SJCRH30 (cell line): ENCODE results near the gene SLC9A5. TPM values are rescaled to one million over a fixed set of nuclear protein-coding genes. Genes with fewer than 3 reads are reported as not detected.

ENCODE experiments used
- DNase-seq, 2 experiments: peaks; one replicate each; pipeline ENCODE4 v3.0.0-alpha.2; 2015 to 2020
- H3K27ac ChIP-seq: fragments of 250-450 bp; sonication (Bioruptor Pico); 2 replicates; pipeline ENCODE4 v1.5.1; 2020; ENCODE audit warnings: mild to moderate bottlenecking, moderate library complexity
- H3K27me3 ChIP-seq: fragments of 250-450 bp; sonication (Bioruptor Pico); 2 replicates; pipeline ENCODE4 v1.5.1; 2020; ENCODE audit warnings: mild to moderate bottlenecking, moderate library complexity
- H3K36me3 ChIP-seq: fragments of 250-450 bp; sonication (Bioruptor Pico); 2 replicates; pipeline ENCODE4 v1.5.1; 2020; ENCODE audit warnings: mild to moderate bottlenecking, moderate library complexity
- H3K4me1 ChIP-seq: fragments of 250-450 bp; sonication (Bioruptor Pico); 2 replicates; pipeline ENCODE4 v1.5.1; 2020; ENCODE audit warnings: mild to moderate bottlenecking, moderate library complexity
- H3K4me3 ChIP-seq: fragments of 250-450 bp; sonication (Bioruptor Pico); 2 replicates; pipeline ENCODE4 v1.5.1; 2020; ENCODE audit warnings: mild to moderate bottlenecking, moderate library complexity
- H3K9me3 ChIP-seq: fragments of 250-450 bp; sonication (Bioruptor Pico); replicated peaks from 2 replicates; pipeline ENCODE4 v1.5.1; 2020; ENCODE audit warnings: mild to moderate bottlenecking, moderate library complexity
- total RNA-seq: library from RNA; depleted of rRNA; stranded (reverse); fragments of >200 nt; shearing (Covaris generic); gene quantifications from 2 replicates; pipeline ENCODE4 v1.2.3, GENCODE V29; 2014

The SLC9A5 gene
- total RNA-seq, 1 experiment from 2014 or later = 1.4 TPM

GRCh38 chr16:67283826-67284555 is 35.2 kb downstream of the SLC9A5 start:
- Histone ChIP-seq H3K4me1 (peaks cover 7% of the 10 kb centered on the region), H3K9me3 (no peaks in the 10 kb centered on the region), H3K4me3 (no peak overlapping the region), H3K36me3 (no peaks in the 10 kb centered on the region), H3K27me3 (0 out of 2 replicates have a peak, but pooled peaks cover 4% of the 10 kb centered on the region), H3K27ac (no peak overlapping the region)
- DNase-seq = no peak

DNA sequence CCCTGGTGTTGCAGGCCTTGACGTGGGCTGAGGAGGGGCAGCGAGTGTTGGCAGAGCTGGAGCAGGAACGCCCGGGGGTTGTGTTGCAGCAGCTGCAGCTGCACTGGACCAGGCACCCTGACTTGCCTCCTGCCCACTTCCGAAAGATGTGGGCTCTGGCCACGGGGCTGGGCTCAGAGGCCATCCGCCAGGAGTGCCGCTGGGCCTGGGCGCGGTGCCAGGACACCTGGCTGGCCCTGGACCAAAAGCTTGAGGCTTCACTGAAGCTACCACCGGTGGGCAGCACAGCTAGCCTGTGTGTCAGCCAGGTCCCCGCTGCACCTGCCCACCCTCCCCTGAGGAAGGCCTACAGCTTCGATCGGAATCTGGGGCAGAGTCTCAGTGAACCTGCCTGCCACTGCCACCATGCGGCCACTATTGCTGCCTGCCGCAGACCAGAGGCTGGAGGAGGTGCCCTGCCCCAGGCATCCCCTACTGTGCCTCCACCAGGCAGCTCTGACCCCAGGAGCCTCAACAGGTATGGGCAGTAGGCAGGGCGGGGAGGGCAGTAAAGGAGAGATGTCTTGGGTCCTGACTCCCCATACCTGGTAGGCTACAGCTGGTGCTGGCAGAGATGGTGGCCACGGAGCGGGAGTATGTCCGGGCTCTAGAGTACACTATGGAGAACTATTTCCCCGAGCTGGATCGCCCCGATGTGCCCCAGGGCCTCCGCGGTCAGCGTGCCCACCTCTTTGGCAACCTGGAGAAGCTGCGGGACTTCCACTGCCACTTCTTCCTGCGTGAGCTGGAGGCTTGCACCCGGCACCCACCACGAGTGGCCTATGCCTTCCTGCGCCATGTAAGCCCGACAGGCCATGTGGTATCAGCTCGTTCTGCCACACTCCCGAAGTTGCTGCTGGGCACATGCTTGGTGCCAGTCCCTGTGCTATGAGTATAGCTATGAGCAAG is 36.2 kb downstream of the SLC9A5 start:
- H3K4me1 ChIP-seq = peaks cover 13% of the 10 kb centered on the region
- H3K27me3 ChIP-seq = 0 out of 2 replicates have a peak, but pooled peaks cover 4% of the 10 kb centered on the region
- no peaks in the 10 kb centered on the region for H3K9me3 ChIP-seq
- H3K27ac ChIP-seq = no peak overlapping the region
- peak; percentile 72 to 75 for DNase-seq
- H3K4me3 ChIP-seq = no peak overlapping the region
- no peaks in the 10 kb centered on the region for H3K36me3 ChIP-seq

- no peak overlapping the region for H3K27ac ChIP-seq
- DNase-seq = no peak
- peaks cover 17% of the 10 kb centered on the region for H3K4me1 ChIP-seq
- no peaks in the 10 kb centered on the region for H3K27me3 ChIP-seq
- no peak overlapping the region for H3K4me3 ChIP-seq
- H3K36me3 ChIP-seq = no peaks in the 10 kb centered on the region
- H3K9me3 ChIP-seq = no peaks in the 10 kb centered on the region
Measured at GRCh38 chr16:67286441-67287235, 37.9 kb downstream of the SLC9A5 start.

- no peaks in the 10 kb centered on the region for H3K36me3 ChIP-seq
- no peak overlapping the region for H3K4me3 ChIP-seq
- H3K4me1 ChIP-seq = peaks cover 17% of the 10 kb centered on the region
- H3K9me3 ChIP-seq = no peaks in the 10 kb centered on the region
- no peaks in the 10 kb centered on the region for H3K27me3 ChIP-seq
- H3K27ac ChIP-seq = no peak overlapping the region
- DNase-seq = no peak
Measured at GRCh38 chr16:67287960-67288359, 39.2 kb downstream of the SLC9A5 start.

GRCh38 chr16:67291461-67291860 is 42.7 kb downstream of the SLC9A5 start:
- Histone ChIP-seq H3K4me1 (peaks cover 13% of the 10 kb centered on the region), H3K4me3 (no peak overlapping the region), H3K9me3 (no peaks in the 10 kb centered on the region), H3K27ac (no peak overlapping the region), H3K27me3 (no peaks in the 10 kb centered on the region), H3K36me3 (no peaks in the 10 kb centered on the region)
- no peak for DNase-seq

GRCh38 chr16:67294171-67294757 is 45.5 kb downstream of the SLC9A5 start:
- Histone ChIP-seq H3K36me3 (no peaks in the 10 kb centered on the region), H3K9me3 (no peaks in the 10 kb centered on the region), H3K27me3 (no peaks in the 10 kb centered on the region), H3K4me1 (peaks cover 24% of the 10 kb centered on the region), H3K4me3 (no peak overlapping the region), H3K27ac (no peak overlapping the region)
- no peak for DNase-seq

DNA sequence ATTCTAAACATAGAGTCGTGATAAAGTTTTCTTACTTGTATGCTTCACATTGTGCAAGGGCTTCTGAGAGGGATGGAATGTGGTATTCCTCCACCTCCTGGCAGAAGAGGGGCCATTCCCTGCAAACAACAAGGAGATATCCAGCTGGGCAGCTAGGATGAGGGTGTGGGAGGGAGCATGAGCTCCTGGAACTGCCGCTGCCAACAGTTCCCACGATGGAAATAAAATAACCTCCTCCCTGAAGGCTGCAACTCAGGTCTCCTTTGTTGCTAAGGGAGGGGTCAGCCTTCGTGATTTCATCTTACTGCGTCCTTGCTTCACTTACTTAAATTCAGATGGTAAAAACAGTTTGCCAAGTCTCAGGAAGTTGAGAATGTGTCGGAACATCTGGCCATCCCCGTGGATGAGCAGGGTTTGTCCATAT is 46.2 kb downstream of the SLC9A5 start:
- H3K27me3 ChIP-seq = no peaks in the 10 kb centered on the region
- H3K9me3 ChIP-seq = no peaks in the 10 kb centered on the region
- H3K4me1 ChIP-seq = peaks cover 18% of the 10 kb centered on the region
- H3K4me3 ChIP-seq = no peak overlapping the region
- H3K27ac ChIP-seq = no peak overlapping the region
- DNase-seq = no peak
- no peaks in the 10 kb centered on the region for H3K36me3 ChIP-seq

DNA sequence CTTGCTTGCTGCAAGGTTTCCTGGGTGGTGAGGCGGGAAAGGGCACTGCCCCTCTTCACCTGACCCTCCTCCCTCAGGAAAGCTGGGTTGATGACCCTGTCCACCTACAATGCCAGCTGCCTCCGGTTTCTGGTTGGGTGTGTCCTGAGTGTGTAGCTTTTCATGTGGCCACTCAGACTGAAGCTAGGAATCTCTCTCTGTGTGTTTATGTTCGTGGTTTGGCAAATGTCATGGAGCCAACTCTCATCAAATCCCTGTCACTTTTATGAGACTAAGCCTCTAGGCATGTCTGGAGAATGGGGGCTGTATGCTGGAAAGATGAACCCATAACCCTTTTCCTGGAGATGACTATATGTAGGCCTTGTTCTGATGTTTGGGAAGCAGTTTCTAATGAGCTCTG is 47.6 kb downstream of the SLC9A5 start:
- no peaks in the 10 kb centered on the region for H3K27me3 ChIP-seq
- no peaks in the 10 kb centered on the region for H3K36me3 ChIP-seq
- no peak overlapping the region for H3K27ac ChIP-seq
- peaks cover 19% of the 10 kb centered on the region for H3K4me1 ChIP-seq
- peak; percentile 43 to 73 for DNase-seq
- H3K9me3 ChIP-seq = no peaks in the 10 kb centered on the region
- no peak overlapping the region for H3K4me3 ChIP-seq

DNA sequence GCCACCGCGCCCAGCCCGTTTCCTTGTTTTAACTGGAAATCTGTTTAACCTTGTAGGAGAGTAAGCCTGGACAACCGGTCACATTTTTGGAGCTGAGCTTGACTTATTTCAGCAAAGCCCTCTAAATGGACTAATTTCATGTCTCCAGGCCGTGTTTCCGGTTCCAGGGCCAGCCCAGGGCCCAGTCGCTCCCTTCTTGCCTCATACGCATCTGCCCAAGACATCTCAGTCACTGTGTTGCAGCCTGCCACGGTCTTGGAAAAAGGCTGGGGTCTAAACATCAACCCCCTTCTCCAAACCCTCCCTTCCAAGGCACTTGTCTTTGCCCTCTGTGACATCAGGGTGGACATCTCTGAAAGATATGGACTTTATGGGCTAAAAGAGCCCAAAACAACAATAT is 49.5 kb downstream of the SLC9A5 start:
- Histone ChIP-seq H3K27me3 (no peaks in the 10 kb centered on the region), H3K9me3 (no peaks in the 10 kb centered on the region), H3K36me3 (no peaks in the 10 kb centered on the region), H3K4me1 (peaks cover 23% of the 10 kb centered on the region), H3K27ac (no peak overlapping the region), H3K4me3 (no peak overlapping the region)
- DNase-seq = no peak

GRCh38 chr16:67299269-67299668 is 50.5 kb downstream of the SLC9A5 start:
- Histone ChIP-seq H3K27ac (no peak overlapping the region), H3K36me3 (no peaks in the 10 kb centered on the region), H3K9me3 (no peaks in the 10 kb centered on the region), H3K4me3 (no peak overlapping the region), H3K27me3 (no peaks in the 10 kb centered on the region), H3K4me1 (peaks cover 23% of the 10 kb centered on the region)
- DNase-seq = no peak

GRCh38 chr16:67301080-67301782 is 52.5 kb downstream of the SLC9A5 start:
- H3K4me1 ChIP-seq = peaks cover 23% of the 10 kb centered on the region
- H3K36me3 ChIP-seq = no peaks in the 10 kb centered on the region
- H3K4me3 ChIP-seq = no peak overlapping the region
- no peaks in the 10 kb centered on the region for H3K27me3 ChIP-seq
- peak in 1 of 2 experiments; percentile 29 for DNase-seq
- no peaks in the 10 kb centered on the region; the same call in 1 of the 2 replicates for H3K9me3 ChIP-seq
- no peak overlapping the region for H3K27ac ChIP-seq

DNA sequence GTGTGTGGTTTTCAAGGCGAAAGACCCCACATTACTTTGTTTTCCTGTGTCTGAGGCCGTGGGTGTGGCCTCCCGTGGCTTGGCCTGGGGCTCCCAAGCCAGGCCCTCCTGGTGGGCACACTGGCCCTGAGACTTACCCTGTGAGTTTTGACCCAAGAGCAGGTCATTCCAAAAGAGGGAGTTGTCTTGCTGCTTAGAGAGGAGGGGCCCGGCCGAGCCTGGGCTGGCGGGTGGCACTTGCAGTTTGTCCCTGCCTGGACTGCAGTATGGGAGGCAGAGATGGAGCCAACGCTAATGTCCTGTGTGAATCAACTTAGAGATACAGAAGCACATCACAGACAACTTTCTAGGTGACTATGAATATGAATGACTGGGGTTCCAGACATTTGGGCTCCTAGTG is 53.3 kb downstream of the SLC9A5 start:
- Histone ChIP-seq H3K36me3 (no peaks in the 10 kb centered on the region), H3K27me3 (no peaks in the 10 kb centered on the region), H3K27ac (no peak overlapping the region), H3K4me1 (peaks cover 14% of the 10 kb centered on the region), H3K9me3 (no peaks in the 10 kb centered on the region; the same call in 1 of the 2 replicates), H3K4me3 (no peak overlapping the region)
- DNase-seq = no peak

DNA sequence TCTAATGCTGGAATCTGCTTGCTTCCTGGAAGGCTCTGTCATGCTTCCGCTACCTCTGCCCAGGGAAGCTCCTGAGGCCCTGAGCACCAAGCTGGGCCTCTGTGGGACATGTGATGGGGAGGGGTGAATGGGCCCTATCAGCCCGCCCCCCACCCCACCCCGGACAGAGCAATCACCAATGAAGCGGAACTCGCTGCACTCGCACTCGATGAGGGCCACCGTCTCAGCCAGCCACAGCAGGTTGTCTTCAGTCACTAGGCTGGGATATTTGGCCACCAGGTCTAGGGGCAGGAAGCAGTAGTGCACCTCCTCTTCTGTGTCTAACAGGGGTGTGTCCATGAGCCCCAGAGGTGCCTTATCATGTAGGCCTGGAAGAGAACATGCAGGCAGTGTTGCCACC is 54.2 kb downstream of the SLC9A5 start:
- Histone ChIP-seq H3K4me3 (no peak overlapping the region), H3K27me3 (no peaks in the 10 kb centered on the region)
- no peak for DNase-seq

GRCh38 chr16:67304020-67304419 is 55.2 kb downstream of the SLC9A5 start:
- H3K27me3 ChIP-seq = no peaks in the 10 kb centered on the region

More for the DNA sequence above, 54.2 kb downstream of the SLC9A5 start:
- Histone ChIP-seq H3K27ac (no peak overlapping the region), H3K36me3 (no peaks in the 10 kb centered on the region), H3K9me3 (no peaks in the 10 kb centered on the region; the same call in 1 of the 2 replicates), H3K4me1 (peaks cover 9% of the 10 kb centered on the region; the same call in 1 of the 2 replicates)

More at GRCh38 chr16:67304020-67304419, 55.2 kb downstream of the SLC9A5 start:
- H3K27ac ChIP-seq = no peak overlapping the region
- H3K4me1 ChIP-seq = peaks cover 9% of the 10 kb centered on the region; the same call in 1 of the 2 replicates
- no peak for DNase-seq
- H3K4me3 ChIP-seq = no peak overlapping the region
- no peaks in the 10 kb centered on the region for H3K36me3 ChIP-seq
- H3K9me3 ChIP-seq = no peaks in the 10 kb centered on the region; the same call in 1 of the 2 replicates
